SK-N-SH treated with all-trans-retinoic acid at 6 μM for 48 hours (cell line): ENCODE results near the gene KRT82.

Experiments used
- BACH2 ChIP-seq: fragments of 250-450 bp; sonication (Bioruptor Pico); IDR thresholded peaks from 2 replicates; pipeline ENCODE4 v1.9.0; 2021; ENCODE audit warnings: mild to moderate bottlenecking, borderline replicate concordance
- CREB5 ChIP-seq: fragments of 250-450 bp; sonication (Bioruptor Pico); IDR thresholded peaks from 2 replicates; pipeline ENCODE4 v1.5.1; 2020; ENCODE audit warnings: low read depth, mild to moderate bottlenecking, moderate library complexity
- OSR1 ChIP-seq: fragments of 250-450 bp; sonication (Bioruptor Pico); IDR thresholded peaks from 2 replicates; pipeline ENCODE4 v1.8.0; 2022; ENCODE audit warnings: moderate library complexity, mild to moderate bottlenecking, inconsistent platforms
- PATZ1 ChIP-seq: fragments of 250-450 bp; sonication (Bioruptor Pico); IDR thresholded peaks from 2 replicates; pipeline ENCODE4 v1.8.0; 2020; ENCODE audit warnings: mild to moderate bottlenecking, moderate library complexity, borderline replicate concordance

DNA sequence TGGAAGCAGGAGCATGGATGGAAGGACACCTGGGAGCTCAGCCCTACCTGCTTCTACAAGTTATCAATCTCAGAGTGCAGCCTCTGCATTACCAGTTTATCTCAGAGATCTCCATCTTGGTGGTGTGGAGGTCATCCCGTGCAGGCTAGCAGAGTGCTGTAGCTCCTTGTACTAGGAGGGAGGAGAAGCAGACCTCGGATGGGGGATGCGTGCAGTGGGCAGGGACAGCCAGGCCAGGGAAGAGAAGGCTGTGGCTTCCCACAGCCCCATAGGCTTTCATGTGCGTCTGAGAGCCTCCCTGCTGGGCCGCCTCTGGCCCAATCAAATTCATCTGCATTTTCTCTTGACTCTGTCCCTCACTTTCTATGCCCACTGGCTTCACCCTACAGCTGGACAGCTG lies 8.8 kb upstream of the KRT82 start:
- TF ChIP-seq PATZ1: no peak
- TF ChIP-seq BACH2 (CRISPR knock-in tag): no peak
- no peak for TF ChIP-seq OSR1 (CRISPR knock-in tag)
- TF ChIP-seq CREB5 (CRISPR knock-in tag): no peak
